TTC549 (cell line): Measurements from ENCODE around the gene EHMT1.

Source experiments
- FAIRE-seq: peaks from 2 replicates; lab custom pipeline; 2012; peaks lifted over from hg19 to GRCh38; lab: Jason Lieb, UNC

Gene EHMT1

DNA sequence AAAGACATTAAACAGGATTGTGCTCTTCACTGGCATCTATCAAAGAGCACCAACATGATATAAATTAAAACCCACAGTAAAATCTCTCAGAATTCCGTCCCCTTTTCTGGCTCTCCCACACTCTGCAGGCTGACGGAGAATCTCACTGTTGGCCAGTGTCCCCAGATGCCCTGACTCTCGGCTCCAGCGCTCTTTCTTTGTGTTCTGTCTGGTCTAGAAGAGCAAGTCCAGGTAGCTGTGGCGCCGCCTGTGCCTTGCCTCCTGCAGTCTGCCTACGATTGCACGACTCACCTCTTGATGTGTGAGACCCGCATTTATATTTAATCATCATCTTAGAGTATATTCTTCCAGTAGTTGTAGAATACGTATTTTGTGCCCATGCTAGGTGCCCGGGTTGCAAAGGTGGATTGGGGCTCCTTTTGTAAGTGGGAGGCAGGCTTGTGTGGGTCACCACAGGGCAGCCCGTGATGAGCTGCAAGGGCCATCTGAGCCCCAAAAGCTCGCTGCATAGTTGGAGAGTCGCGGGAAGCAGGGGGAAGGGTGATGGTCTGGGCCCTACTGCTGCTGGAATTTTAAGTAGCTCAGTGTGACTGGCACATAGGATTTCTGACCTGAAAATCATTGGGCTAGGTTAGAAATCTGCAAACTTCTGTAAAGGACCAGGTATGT, 55.6 kb downstream of the EHMT1 start:
- no peak for FAIRE-seq

DNA sequence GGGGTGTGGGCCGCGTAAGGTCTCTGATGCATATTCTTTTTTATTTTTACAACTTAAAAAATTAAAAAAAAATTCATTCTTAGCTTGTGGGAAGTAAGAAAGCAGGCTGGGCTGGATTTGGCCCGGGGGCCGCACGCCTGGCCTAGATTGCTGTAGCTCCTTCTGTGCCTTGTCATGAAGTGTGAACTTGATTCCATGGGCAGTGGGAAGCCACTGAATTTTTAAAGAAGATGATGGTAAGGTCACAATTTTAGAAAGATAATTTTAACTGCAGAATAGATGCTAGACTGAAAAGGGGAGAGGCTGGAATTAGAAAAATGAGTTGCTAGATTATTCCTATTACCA, 56.1 kb downstream of the EHMT1 start:
- FAIRE-seq: no peak

DNA sequence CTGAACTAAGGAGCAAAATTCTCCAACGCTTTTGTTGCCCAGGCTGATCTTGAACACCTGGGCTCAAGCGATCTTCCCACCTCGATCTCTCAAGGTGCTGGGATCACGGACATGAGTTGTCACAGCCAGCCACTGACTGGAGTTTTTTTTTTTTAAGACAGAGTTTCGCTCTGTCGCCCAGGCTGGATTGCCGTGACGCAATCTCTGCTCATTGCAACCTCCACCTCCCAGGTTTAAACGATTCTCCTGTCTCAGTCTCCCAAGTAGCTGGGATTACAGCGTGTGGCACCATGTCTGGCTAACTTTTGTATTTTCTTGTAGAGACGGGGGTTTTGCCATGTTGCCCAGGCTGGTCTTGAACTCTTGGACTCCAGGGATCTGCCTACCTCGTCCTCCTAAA, 58.2 kb downstream of the EHMT1 start:
- FAIRE-seq: no peak

DNA sequence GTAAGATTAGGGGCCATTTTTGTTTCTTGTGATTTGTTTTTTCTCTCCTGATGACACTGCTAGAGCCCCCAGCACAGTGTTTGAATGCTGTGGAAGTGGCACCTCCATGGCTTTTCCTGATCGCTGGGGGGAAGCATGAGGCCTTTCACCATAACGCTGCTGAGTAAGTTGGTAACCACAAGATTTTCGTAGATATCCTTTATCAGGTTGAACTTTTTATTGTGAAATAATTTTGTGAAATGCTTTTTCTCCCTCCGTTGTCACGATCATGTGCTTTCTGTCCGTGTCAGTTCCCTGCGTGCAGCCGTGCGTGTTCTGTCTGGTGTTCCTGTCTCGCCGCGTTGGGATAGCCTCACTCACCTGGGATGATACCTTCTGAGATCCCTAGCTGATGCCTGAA, 59.4 kb downstream of the EHMT1 start:
- no peak for FAIRE-seq

DNA sequence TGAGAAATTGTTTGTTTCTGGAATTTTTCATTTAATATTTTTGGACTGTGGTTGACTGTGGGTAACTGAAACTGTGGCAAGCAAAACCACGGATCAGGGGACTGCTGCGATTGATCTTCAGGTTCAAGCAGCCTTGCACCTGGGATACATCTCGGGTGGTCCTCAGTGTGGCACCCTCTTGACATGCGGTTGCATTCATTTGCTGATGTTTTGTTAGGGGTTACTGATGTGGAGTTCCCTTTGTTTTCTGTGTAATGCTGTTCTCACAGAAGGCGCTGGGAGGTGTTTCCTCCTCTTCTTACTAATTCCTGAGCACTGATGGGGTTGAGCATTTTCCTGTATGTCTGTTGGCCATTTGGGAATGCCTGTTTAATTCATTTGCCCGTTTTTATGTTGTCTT, 60.4 kb downstream of the EHMT1 start:
- FAIRE-seq: no peak

DNA sequence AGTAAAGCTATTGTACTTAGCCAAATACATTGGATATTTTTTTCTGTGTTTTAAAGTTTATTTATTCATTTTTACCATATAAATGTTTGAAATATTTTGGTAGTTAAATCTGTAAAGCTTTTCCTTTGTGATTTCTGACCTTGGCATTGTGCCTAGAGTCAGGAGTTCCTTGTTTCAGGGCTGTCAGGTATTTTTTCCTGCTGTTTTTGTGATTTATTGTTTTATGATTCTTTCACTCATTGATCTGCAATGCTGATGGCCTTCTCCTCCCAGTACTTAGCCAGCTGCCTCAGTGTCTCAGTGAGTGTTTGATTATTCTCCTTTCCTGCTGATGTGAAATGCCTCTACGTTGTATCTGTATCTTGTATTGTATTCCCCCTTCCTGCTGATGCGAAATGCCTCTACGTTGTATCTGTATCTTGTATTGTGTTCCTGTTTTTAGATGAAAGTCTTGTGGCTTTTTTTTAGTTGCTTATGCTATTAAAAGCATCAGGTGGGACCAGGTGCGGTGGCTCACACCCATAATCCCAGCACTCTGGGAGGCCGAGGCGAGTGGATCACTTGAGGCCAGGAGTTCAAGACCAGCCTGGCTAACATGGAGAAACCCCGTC, 61.0 kb downstream of the EHMT1 start:
- no peak for FAIRE-seq

DNA sequence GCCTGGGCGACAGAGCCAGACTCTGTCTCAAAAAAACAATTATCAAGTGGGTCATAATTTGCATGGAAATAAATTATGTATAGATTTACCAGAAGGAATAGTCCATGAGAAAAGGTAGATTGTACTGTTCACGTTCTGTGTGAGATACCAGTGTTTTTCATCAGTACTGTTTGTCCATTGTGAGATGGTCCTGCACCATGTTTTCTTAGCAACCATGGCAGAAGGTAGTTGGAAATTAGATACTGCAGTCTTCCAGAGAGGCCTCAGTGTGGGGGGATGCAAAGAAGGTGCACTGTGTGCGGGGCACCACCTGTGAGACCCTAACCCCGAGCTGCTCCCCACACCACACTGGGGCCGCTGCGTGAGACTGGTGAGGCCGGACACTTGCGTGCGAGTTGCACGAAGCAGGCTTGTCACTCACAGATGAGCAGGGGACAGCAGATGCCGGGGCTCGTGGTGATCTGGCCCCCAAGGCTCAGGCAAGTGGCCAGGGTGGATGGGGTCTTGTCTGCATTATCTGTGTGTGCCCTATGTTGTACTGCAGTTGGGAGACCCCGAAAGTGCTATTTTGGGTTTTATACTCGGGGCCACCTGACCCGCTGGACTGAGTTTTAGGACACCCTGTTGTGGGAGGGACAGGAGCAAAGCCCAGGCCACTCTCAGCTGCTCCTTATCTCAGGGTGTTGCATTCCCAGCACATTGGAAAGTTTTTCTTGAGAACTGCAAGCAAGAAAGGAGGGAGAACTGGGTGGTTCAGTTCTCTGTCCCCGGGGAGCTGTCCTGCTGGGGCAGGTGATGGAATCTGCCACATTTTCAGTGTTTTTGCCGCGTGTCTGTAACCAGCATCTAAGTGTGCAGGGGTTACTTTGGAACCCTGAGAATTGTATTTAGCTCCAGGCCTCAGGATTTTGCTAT, 61.9 kb downstream of the EHMT1 start:
- FAIRE-seq: no peak

DNA sequence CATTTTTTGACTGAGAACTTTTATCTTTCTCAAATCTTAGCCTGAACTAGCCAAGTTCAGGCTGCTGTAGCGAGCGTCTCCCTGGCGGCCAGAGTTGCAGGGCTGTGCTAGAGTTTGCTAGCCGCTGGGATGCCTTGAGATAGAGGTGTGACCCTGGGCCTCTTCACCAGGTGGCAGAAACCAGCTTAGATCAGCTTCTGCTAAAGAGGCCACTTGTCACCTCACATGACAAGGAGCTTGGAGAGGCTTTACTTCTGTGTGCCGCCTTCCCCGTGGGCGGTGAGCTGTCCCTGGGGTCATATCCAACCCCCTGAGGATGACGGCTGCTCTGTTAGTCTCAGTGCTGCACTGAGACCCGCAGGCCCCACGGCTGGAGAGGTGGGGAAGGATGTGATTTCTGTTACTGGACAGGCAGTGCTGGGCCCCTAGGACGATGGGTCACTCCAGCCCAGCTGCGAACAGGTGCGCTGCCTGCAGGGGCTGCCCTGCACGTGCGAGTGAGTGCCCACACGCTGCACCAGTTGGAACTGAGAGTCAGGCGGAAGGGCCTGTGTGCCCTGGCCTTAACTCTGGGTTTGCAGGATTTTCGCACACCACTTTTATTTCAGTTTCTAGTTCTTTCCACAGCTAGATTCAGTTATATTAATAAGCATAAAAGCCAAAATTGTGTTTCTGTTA, 63.8 kb downstream of the EHMT1 start:
- FAIRE-seq: no peak

DNA sequence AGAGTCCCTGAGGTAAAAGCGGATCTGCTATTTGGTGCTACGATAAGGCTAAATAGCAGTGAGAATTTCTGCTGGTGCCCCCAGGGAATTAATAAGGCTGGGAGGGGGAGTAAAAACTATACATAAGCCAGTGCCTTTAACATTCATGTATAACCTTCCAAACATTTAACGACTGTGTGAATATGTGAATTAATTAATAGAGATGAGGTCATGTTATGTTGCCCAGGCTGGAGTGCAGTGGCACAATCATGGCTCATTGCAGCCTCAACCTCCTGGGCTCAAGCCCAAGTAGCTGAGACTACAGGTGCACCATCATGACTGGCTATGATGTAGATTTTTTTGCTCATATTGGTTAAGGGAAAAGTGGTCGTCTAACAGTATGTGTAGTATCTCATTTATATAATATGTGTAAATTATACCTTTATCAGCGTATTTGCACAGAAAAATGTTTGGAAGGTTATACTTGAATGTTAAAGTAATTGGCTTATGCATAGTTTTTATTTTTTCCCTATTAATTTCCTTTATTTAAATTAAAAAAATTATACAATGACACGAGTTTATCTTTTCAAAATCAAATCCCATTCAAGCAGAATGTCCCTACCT, 64.6 kb downstream of the EHMT1 start:
- FAIRE-seq: no peak

DNA sequence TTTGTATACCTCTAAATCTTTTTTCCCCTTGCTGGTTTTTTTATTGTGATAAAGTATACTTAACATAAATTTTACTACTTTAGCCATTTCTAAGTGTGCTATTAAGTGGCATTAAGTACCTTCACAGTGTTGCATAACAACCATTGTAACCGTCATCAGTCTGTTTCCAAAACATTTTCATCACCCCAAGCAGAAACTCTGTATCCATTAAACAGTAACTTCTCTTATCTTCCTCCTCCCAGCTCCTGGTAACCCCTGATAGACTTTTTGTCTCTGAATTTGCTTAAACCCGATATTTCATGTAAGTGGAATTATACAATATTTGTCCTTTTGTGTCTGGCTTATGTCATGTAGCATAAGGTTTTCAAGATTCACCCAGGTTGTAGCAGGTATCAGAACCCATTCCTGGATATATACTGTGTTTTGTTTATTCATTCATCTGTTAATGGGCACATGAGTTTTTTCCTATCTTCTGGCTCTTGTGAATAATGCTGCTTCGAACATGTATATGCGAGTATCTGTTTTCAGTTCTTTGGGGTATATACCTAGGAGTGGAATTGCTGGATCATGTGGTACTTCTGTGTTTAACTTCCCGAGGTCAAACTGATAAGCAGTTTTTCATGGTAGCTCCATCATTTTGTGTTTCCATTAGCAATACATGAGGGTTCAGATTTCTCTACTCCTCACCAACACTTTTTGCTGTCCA, 66.4 kb downstream of the EHMT1 start:
- FAIRE-seq: no peak

DNA sequence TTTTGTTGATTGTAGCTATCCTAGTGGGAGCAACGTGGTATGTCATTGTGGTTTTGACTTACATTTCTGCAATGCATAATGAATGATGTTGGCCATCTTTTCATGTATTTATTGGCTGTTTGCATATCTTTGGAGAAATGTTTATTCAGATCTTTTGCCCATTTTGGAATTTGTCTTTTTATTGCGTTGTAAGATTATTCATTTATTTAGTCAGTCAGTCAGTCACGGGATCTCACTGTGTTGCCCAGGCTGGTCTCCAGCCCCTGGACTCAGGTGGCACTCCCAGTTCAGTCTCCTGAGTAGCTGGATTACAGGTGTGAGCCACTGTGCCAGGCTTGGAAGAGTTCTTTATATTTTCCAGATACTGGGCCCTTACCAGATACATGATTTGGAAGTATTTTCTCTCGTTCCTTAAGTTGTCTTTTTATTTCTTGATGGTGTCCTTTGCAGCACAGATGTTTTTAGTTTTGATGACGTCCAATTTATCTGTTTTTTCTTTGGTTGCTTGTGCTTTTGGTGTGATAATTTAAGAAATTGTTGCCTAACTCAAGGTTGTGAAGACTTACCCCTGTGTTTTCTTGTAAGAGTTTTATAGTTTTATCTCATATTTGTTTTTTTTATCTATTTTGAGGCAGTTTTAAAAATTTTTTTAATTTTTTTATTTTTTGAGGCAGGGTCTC, 67.1 kb downstream of the EHMT1 start:
- no peak for FAIRE-seq

DNA sequence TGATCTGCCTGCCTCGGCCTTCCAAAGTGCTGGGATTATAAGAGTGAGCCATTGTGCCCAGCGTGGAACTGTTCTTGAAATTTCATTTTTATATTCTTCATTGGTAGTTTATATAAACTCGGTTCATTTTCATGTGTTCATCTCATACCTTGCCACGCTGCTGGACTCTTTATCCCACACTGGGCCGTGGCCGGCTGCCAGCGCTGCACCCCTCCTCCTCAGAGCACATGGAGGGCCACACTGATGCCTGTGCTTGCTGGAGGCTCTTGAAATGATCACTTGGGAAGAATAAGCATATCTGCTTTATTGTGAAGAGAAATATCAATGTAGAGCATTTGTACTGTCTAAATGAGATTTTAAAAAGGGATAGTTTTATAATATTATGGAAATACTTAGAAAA, 69.5 kb downstream of the EHMT1 start:
- no peak for FAIRE-seq

DNA sequence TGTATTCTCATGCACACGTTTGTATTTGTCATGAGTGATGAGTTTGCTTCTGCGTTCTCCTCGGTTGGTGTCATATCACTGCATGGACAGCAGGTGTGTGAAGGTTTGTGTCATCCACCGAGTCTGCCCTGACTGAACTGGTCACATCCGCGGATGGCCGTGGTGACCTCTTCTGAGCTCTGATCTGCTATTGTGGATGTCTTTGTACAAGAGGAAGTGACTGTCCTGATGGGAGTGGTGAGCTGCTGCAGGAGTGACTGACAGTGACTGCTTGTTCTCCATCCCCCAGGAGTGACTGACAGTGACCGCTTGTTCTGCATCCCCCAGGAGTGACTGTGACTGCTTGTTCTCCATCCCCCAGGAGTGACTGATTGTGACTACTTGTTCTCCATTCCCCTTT, 69.9 kb downstream of the EHMT1 start:
- no peak for FAIRE-seq

DNA sequence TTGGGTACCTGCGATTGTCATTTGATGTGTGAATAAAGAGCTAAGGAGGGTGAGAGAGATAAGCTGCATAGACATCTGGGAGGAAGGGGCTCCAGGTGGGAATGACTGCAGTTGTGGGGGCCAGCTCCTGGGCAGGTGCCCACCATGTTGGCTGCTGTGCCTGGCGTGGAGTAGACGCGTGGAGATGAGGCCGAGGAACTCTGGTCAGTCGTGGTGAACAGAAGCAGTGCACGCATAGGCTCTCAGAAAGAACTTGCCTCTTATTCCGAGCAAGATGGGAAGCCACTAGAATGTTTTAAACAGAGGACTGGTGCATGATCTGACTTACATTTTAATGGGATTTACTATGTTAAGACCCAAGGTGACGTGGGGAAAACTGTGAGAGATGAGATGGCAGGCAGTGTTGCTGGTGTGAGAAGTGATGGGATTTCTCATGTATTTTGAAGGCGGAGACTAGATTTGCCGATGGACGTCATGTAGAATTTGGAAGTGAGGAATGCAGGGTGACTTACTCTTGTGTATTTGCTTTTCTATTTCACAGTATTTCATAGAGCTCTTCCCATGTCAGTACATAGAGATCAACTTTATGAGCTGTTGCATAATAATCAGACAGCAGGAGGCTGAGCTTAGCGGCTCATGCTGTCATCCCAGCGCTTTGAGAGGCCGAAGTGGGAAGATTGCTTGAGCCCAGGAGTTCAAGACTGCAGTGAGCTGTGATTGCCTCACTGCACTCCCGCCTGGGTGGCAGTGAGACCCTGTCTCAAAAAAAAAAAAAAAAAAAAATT, 71.1 kb downstream of the EHMT1 start:
- no peak for FAIRE-seq

DNA sequence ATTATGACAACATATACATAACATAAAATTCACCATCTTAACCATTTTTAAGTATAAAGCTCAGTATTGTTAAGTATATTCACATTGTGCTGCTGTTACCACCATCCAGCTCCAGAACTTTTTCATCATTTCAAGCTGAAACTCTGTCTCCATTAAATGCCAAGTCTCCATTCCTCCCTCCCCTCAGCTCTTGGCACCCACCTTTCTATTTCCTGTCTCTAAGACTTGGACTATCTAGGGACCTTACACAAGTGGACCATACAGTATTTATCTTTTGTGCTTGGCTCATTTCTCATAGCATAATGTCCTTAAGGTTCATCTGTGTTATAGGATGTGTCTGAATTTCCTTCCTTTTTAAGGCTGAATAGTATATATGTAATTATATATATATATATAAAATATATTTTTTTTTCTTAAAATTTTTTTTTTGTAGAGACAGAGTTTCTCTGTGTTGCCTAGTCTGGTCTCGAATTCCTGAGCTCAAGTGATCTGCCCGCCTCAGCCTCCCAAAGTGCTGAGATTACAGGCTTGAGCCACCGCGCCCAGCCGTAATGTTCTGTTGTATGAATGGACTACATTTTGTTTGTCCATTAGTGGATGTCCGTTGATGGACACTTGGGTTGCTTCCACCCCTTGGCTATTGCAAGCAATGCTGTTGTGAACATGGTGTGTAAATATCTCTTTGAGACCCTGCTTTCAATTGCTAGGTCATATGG, 72.3 kb downstream of the EHMT1 start:
- no peak for FAIRE-seq

DNA sequence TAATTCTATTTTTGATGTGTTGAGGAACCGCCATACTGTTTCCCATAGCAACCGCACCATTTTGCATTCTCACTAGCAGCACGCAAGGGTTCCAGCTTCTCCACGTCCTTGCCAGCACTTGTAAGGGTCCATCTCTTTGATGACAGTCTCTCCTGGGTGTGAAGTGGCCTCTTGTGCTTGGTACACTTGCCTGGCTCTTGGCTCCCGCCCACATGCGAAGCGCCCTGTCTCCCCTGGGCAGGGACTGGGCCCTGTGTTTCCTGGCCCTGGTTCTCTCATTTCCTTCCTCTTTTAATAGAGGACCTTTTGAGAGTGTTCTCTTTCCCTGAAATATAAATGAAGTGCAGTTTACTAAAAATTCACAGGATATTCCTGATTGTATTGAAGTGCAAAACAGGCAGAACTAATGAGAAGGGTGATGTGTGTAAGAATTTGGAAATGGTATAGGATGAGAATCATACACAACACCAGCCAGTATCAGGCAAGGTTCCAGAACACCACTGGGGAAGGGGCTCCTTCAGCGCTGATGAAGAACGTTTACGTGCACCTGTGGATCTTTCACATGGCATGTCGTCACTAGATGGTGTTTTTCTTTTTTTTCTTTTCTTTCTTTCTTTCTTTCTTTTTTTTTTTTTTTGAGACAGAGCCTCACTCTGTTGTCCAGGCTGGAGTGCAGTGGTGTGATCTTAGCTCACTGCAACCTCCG, 73.0 kb downstream of the EHMT1 start:
- no peak for FAIRE-seq

DNA sequence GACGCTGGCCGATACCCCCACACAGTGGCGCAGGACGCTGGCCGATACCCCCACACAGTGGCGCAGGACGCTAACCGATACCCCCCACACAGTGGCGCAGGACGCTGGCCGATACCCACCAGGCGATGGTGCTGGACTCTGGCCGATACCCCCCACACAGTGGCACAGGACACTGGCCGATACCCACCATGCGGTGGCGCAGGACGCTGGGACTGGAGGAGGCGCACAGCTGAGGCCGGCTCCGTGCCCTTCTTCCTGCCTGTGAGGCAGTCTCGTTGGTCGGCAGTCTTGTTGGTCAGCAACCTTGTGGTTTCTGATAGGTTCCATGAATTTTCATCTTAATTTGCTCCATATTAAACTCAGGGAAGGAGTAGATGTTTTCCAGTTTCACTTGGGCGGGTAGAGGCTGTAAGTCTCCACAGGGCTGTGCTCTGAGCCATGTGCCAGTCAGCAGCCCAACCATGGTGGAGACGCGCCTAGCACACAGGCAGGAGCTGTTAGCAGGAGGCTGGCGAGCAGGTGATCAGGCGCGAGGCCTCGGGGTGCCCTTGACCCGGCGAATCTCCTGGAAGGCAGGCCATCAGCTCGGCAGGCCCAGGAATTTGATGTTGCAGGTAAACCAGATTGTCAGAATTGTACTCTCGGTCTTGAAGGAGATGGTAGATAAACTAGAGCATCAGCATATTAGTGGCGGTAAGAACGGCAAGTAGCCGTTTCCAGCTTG, 75.6 kb downstream of the EHMT1 start:
- no peak for FAIRE-seq
